ENCODE data around the gene EMP2. TPM values are rescaled to one million over a fixed set of nuclear protein-coding genes. Genes with fewer than 3 reads are reported as not detected.
"Not testable (repeated sequence)": the region's sequence is repeated elsewhere in the genome, so short reads cannot be mapped to it uniquely, and the experiment has no call there.

EMP2 gene
- total and polyA plus RNA-seq, 2 donors (not counting 1 experiment from before 2014, with no cell fraction given): 22.5 to 36.8 TPM

DNA sequence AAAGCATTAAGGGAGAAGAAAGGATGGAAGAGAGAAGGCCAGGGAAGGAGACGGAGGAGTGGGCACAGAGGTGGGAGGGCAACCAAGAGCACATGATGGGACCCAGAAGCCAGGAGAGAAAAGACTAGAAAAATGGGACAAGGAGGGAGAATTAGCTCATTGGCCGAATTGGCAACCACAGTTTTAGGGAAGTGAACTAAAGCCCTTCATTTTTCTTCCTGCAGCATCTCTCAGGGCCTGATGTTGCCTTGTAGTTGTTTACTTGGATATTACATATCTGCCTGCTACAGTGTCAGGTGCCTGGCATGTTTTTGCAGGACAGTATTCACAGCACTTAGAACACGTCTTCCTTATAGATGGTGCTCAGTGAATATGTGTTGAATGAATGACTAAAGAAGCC is 19.0 kb downstream of the EMP2 start:
- Histone ChIP-seq H2AFZ (ENCODE audit: low read length) (no peak overlapping the region), H3K4me2 (ENCODE audit: extremely low read depth, insufficient read depth, low read length) (no peak overlapping the region), H3K4me3 (replicated peaks in 1 of 4; ENCODE audit: control extremely low read depth in 1 of 4, insufficient read depth in 1 of 4, low read depth in 3 of 4, low read length in 4 of 4) (no peak overlapping the region), H3K4me1 (ENCODE audit: control insufficient read depth, extremely low read depth, insufficient read depth, low read length) (peaks cover 9% of the 10 kb centered on the region), H3K36me3 (ENCODE audit: control insufficient read depth, insufficient read depth, low read length) (no peaks in the 10 kb centered on the region), H3K27ac (ENCODE audit: insufficient read depth, low read length) (no peak overlapping the region), H4K20me1 (ENCODE audit: control insufficient read depth, extremely low read depth, insufficient read depth, low read length) (no peaks in the 10 kb centered on the region), H3K9me3 (ENCODE audit: control insufficient read depth, insufficient read depth, low read depth, low read length) (no peaks in the 10 kb centered on the region), H3K79me2 (ENCODE audit: control insufficient read depth, insufficient read depth, low read length) (no peaks in the 10 kb centered on the region), H3K27me3 (ENCODE audit: control insufficient read depth, insufficient read depth, low read length) (no peaks in the 10 kb centered on the region), H3K9ac (ENCODE audit: insufficient read depth, low read length) (no peak overlapping the region)
- no peak for DNase-seq (ENCODE audit: low read depth in 2 of 2)
- TF ChIP-seq, protein P1, sequence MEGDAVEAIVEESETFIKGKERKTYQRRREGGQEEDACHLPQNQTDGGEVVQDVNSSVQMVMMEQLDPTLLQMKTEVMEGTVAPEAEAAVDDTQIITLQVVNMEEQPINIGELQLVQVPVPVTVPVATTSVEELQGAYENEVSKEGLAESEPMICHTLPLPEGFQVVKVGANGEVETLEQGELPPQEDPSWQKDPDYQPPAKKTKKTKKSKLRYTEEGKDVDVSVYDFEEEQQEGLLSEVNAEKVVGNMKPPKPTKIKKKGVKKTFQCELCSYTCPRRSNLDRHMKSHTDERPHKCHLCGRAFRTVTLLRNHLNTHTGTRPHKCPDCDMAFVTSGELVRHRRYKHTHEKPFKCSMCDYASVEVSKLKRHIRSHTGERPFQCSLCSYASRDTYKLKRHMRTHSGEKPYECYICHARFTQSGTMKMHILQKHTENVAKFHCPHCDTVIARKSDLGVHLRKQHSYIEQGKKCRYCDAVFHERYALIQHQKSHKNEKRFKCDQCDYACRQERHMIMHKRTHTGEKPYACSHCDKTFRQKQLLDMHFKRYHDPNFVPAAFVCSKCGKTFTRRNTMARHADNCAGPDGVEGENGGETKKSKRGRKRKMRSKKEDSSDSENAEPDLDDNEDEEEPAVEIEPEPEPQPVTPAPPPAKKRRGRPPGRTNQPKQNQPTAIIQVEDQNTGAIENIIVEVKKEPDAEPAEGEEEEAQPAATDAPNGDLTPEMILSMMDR (conservative IDR thresholded peaks at IDR 0.05 in 1 of 2, IDR thresholded peaks at IDR 0.05 in 1 of 2; ENCODE audit: low read depth in 1 of 2, low read length in 2 of 2): no peak
- no peak for TF ChIP-seq EZH2 (IDR thresholded peaks at IDR 0.05; ENCODE audit: low read length, missing control alignments)

DNA sequence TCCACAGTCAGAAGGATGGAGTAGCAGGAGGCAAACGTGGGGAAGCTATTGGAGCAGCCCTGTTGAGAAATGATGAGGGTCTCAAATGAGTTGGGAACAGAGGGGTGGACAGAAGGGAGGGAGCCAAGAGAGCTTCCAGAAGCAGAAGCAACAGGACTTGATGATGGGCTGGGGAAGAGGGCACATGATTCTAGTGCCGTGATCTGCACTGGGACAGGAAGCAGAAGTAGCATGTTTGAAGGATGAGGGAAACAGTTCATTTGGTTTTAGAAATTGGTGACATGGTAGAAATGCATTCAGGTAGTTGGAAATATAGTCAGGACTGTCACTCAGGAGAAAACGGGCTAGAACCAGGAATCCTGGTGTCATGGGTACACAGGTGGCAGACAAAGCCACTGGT is 19.4 kb downstream of the EMP2 start:
- Histone ChIP-seq H3K9me3 (ENCODE audit: control insufficient read depth, insufficient read depth, low read depth, low read length) (no peaks in the 10 kb centered on the region), H3K79me2 (ENCODE audit: control insufficient read depth, insufficient read depth, low read length) (no peaks in the 10 kb centered on the region), H3K27ac (ENCODE audit: insufficient read depth, low read length) (no peak overlapping the region), H2AFZ (ENCODE audit: low read length) (no peak overlapping the region), H3K4me1 (ENCODE audit: control insufficient read depth, extremely low read depth, insufficient read depth, low read length) (peaks cover 9% of the 10 kb centered on the region), H3K4me2 (ENCODE audit: extremely low read depth, insufficient read depth, low read length) (no peak overlapping the region), H3K9ac (ENCODE audit: insufficient read depth, low read length) (no peak overlapping the region), H3K4me3 (replicated peaks in 1 of 4; ENCODE audit: control extremely low read depth in 1 of 4, insufficient read depth in 1 of 4, low read depth in 3 of 4, low read length in 4 of 4) (no peak overlapping the region), H3K36me3 (ENCODE audit: control insufficient read depth, insufficient read depth, low read length) (no peaks in the 10 kb centered on the region), H4K20me1 (ENCODE audit: control insufficient read depth, extremely low read depth, insufficient read depth, low read length) (no peaks in the 10 kb centered on the region), H3K27me3 (ENCODE audit: control insufficient read depth, insufficient read depth, low read length) (no peaks in the 10 kb centered on the region)
- TF ChIP-seq EZH2 (IDR thresholded peaks at IDR 0.05; ENCODE audit: low read length, missing control alignments): no peak
- TF ChIP-seq, protein P1 (conservative IDR thresholded peaks at IDR 0.05 in 1 of 2, IDR thresholded peaks at IDR 0.05 in 1 of 2; ENCODE audit: low read depth in 1 of 2, low read length in 2 of 2): no peak
- DNase-seq (ENCODE audit: low read depth in 2 of 2): no peak

GRCh38 chr16:10559792-10560191 is 20.6 kb downstream of the EMP2 start:
- not testable (repeated sequence) for H3K27ac ChIP-seq (ENCODE audit: insufficient read depth, low read length); DNase-seq (ENCODE audit: low read depth in 2 of 2); H3K4me3 ChIP-seq (replicated peaks in 1 of 4; ENCODE audit: control extremely low read depth in 1 of 4, insufficient read depth in 1 of 4, low read depth in 3 of 4, low read length in 4 of 4); H3K27me3 ChIP-seq (ENCODE audit: control insufficient read depth, insufficient read depth, low read length); H3K36me3 ChIP-seq (ENCODE audit: control insufficient read depth, insufficient read depth, low read length); H3K4me2 ChIP-seq (ENCODE audit: extremely low read depth, insufficient read depth, low read length); H3K9ac ChIP-seq (ENCODE audit: insufficient read depth, low read length); H3K79me2 ChIP-seq (ENCODE audit: control insufficient read depth, insufficient read depth, low read length); H2AFZ ChIP-seq (ENCODE audit: low read length); H3K9me3 ChIP-seq (ENCODE audit: control insufficient read depth, insufficient read depth, low read depth, low read length); H4K20me1 ChIP-seq (ENCODE audit: control insufficient read depth, extremely low read depth, insufficient read depth, low read length); H3K4me1 ChIP-seq (ENCODE audit: control insufficient read depth, extremely low read depth, insufficient read depth, low read length)

All from fibroblast of lung (primary cell).